Measurements from ENCODE around the gene MED25. TPM values are rescaled to one million over a fixed set of nuclear protein-coding genes. Genes with fewer than 3 reads are reported as not detected.
A peak's percentile ranks its signal among the peaks of the same experiment; 100 is the strongest.

Gene MED25
- total RNA-seq, result 10 to 100 TPM; 35.7 to 38.7 TPM

- peak within 1 kb of the TSS; percentile 90 for H3K4me3 Mint-ChIP-seq
- intact Hi-C loops (cut with micrococcal nuclease), result no loop called here
- peak; percentile 86 for DNase-seq
- H3K4me1 Mint-ChIP-seq (ENCODE audit: low read depth), result peaks cover 15% of the 10 kb centered on the region
- ChIA-PET CTCF (interaction anchor here (0.9 to 1.0 kb wide), 2 partner anchors 8 to 100 kb away, joined by 3 read pairs; no protein-coding TSS in a partner anchor), POLR2A (interaction anchor here (1.0 to 1.8 kb wide), 4 partner anchors 9 to 46 kb away, joined by 3 to 7 read pairs (median 4); no protein-coding TSS in a partner anchor)
- TF ChIP-seq CTCF (IDR thresholded peaks at IDR 0.05), result no peak
- peaks cover 1% of the 10 kb centered on the region for H3K36me3 Mint-ChIP-seq (ENCODE audit: low read depth)
- H3K27me3 Mint-ChIP-seq, result no peaks in the 10 kb centered on the region
- peak within 1 kb of the TSS; percentile 99 for H3K27ac Mint-ChIP-seq
- ATAC-seq, result peak; percentile 70
- no peaks in the 10 kb centered on the region for H3K9me3 Mint-ChIP-seq
These were observed at the start of gene MED25 for GRCh38 chr19:49817964-49818648. Gene MED25 (plus strand): TSS chr19:49818289. CDS start chr19:49818342, 53 bp downstream.

- TF ChIP-seq CTCF (IDR thresholded peaks at IDR 0.05), result no peak
- ChIA-PET POLR2A (interaction anchor here (0.9 kb wide), 1 partner anchor 80 kb away, joined by 4 read pairs; no protein-coding TSS in a partner anchor), CTCF (no interaction called here)
- H3K9me3 Mint-ChIP-seq, result no peaks in the 10 kb centered on the region
- H3K27me3 Mint-ChIP-seq, result no peaks in the 10 kb centered on the region
- H3K27ac Mint-ChIP-seq, result no peak overlapping the region
- H3K4me1 Mint-ChIP-seq (ENCODE audit: low read depth), result peaks cover 35% of the 10 kb centered on the region
- intact Hi-C loops (cut with micrococcal nuclease), result no loop called here
- H3K36me3 Mint-ChIP-seq (ENCODE audit: low read depth), result peaks cover 4% of the 10 kb centered on the region
- H3K4me3 Mint-ChIP-seq, result no peak overlapping the region
- no peak for DNase-seq
- no peak for ATAC-seq
These were observed 47.6 kb upstream of the MED25 start for GRCh38 chr19:49770529-49770928.

DNA sequence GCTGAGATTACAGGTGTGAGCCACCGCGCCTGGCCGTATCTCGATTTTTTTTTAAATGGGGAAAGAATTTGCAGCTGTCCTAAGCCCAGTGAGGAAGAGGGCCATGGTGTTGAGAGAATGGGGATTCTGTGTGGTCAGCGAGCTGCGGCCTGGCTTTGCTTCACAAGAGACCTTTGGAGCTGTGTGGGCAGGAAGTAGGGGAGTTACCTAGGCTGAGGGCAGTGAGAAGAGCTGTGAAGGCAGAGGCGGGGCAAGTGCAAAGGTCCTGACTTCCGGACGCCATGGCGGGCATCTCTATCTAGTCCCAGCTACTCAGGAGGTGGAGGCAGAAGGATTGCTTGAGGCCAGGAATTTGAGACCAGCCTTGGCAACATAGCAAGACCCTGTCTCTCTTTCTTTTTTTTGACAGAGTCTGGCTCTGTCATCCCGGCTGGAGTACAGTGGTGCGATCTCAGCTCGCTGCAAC, 46.4 kb upstream of the MED25 start:
- TF ChIP-seq CTCF (IDR thresholded peaks at IDR 0.05), result no peak
- H3K27ac Mint-ChIP-seq, result peak overlapping the region; percentile 14
- ChIA-PET POLR2A (interaction anchor here (0.9 kb wide), 1 partner anchor 19 kb away, joined by 3 read pairs; no protein-coding TSS in a partner anchor), CTCF (no interaction called here)
- H3K4me3 Mint-ChIP-seq, result no peak overlapping the region
- H3K4me1 Mint-ChIP-seq (ENCODE audit: low read depth), result peaks cover 36% of the 10 kb centered on the region
- no peak for ATAC-seq
- no peak for DNase-seq
- H3K36me3 Mint-ChIP-seq (ENCODE audit: low read depth), result peaks cover 4% of the 10 kb centered on the region
- H3K9me3 Mint-ChIP-seq, result no peaks in the 10 kb centered on the region
- H3K27me3 Mint-ChIP-seq, result no peaks in the 10 kb centered on the region
- intact Hi-C loops (cut with micrococcal nuclease), result no loop called here

- Mint-ChIP-seq H3K4me1 (ENCODE audit: low read depth) (peaks cover 28% of the 10 kb centered on the region), H3K27ac (no peak overlapping the region), H3K9me3 (no peaks in the 10 kb centered on the region), H3K36me3 (ENCODE audit: low read depth) (peaks cover 4% of the 10 kb centered on the region), H3K27me3 (no peaks in the 10 kb centered on the region), H3K4me3 (no peak overlapping the region)
- ATAC-seq, result no peak
- POLR2A ChIA-PET, result no interaction called here
- no peak for TF ChIP-seq CTCF (IDR thresholded peaks at IDR 0.05)
- CTCF ChIA-PET, result interaction anchor here (1.2 kb wide), 1 partner anchor 40 kb away, joined by 3 read pairs; no protein-coding TSS in a partner anchor
- intact Hi-C loops (cut with micrococcal nuclease), result no loop called here
- no peak for DNase-seq
These were observed 45.1 kb upstream of the MED25 start for GRCh38 chr19:49772850-49773432.
